ENCODE data around the gene TSC22D3.
A peak's percentile ranks its signal among the peaks of the same experiment; 100 is the strongest.
"Not testable (repeated sequence)": the region's sequence is repeated elsewhere in the genome, so short reads cannot be mapped to it uniquely, and the experiment has no call there.

TSC22D3 gene

DNA sequence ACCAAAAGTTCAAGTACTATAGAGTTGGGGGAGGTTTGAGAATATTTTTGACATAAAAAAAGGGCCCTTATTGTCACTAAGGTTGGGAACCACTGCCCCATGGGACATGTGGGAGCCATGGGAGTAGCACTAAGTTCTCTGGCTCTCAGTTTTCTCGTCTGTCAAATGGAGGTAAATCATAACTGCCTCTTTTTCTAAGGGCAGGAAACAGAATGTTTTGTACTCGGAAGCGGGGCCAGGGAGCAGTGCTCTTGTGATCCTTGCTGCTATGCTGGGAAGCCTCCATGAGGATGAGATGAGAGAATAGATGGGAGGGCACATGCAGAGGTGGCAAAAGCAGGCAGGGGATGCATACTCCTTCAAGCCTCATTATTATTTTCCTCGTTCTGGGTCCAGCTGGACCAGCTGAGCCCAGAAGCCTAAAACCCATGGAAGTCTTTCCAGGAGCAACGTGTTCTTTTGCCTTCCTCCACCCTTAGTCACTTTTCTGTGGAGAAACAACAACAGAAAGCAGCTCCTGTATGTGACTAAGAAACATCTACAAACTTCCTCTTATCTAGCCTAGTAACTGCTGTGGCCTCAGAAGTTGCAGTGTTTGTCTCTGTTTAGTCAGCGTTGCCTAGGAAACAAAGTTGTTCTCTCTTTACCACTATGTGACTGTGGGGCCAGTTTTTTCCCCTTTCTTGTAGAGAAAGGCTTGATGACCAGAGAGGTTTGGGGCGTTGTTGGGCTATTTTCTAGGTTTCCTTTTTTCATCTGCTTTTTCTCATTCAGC lies 64.8 kb downstream of the TSC22D3 start:
- peak; percentile 87 for DNase-seq

DNA sequence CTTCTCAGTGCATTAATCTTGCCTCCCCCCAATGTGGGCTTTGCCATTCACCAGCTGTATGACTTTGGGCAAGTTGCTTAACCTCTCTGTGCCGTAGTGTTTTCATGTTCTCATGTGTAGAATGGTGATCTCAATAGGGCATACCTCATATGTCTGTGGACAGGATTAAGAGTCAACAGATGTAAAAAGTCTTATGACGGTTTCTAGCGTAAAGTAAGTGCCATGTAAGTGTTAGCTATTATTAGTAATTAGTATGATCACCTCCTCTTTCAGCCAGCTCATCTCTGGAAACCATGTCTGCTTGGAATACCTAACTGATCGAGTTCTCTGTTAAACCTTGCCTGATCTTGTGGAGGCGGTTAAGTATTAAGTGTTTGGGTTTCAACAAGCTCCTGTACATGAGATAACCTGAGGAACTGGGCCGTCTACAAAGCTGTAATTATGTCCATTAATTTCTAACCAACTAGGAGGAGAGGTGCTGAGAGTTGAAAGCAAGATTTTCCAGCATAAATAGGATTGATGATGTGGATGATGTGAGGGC lies 66.3 kb downstream of the TSC22D3 start:
- no peak for DNase-seq

GRCh38 chrX:107708762-107709161 lies 66.8 kb downstream of the TSC22D3 start:
- no peak for DNase-seq

DNA sequence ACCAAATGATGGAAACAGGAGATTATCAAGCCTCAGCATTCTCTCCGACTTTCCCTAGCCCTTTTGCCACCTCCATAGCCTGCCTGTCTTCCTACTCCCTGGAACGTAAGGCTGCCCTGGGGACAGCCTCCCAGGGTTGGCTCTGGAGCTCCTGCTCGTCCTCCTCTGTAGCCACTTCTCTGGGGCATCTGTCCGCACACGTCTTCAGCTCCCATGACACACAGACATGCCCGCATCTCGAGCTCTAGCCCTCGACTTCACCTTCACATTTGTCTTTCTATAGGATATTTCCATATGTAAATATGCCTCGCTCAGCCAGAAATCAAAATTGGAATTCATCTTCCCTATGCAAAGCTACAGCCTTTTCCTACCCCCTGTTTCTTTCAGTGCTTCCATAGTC lies 67.7 kb downstream of the TSC22D3 start:
- no peak for DNase-seq

DNA sequence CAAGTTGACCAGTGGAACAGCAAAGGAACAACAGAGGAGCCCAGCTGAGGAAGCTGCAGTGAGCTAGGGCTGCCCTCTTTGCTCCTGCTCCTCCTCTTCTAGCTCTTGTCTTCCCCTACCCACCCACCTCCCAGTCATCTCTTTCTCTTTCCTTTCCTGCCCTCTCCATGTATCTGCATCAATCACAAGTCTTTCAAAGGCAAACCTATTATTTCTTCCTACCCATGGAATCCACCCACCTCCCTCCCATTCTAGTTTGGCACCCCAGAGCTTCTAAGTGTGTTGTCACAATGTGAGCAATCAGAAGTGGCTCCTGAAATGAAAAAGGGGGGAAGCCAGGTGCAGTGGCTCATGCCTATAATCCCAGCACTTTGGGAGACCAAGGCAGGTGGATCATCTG lies 69.3 kb downstream of the TSC22D3 start:
- no peak for DNase-seq

DNA sequence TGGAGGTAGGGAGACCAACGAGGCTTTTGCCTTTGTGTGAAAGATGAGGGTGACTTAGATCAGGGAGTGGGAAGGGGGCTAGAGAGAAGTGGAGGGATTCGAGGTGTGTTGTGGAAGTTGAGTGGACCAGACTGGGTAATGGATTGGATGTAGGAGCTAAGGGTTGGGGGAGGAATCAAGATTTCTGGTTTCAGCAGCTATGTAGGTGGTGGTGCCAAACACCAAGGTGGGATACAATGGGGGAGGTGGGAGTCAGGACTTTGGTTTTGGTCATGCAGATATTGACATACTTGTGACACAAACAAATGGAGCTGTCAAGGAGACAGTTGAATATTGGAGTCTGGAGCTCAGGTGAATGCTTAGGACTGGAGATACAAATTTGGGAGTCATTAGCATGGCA lies 71.0 kb downstream of the TSC22D3 start:
- DNase-seq, result no peak

GRCh38 chrX:107704181-107704580 lies 71.4 kb downstream of the TSC22D3 start:
- no peak for DNase-seq

DNA sequence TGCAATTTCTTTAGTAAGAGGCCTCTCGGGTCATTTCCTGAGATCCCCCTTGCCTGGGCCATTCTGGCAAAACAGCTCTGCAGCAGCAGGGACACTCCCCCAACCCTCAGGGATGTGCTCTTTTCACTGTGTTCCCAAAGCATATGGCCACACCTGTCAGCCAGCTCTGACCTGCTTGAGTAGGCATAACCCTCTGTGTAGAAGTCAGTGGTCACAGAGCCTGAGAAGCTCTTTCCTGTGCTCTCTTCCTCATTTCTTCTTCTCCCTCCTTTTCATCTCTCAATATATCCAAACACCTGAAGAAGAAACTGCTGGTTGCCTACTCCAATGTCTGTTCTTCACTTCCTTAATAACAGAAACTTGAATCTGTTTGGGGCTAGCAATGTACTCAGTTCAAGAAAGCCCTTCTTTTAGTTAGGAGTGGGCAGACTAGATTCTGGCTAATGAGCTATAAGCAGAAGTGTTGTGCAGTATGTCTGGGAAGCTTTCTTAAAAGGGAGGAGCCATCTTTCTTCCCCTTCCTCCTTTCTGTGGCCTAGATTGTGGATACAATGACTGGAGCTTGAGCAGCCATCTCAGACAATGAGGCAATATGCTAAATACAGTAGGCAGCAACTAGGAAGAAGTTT lies 74.0 kb downstream of the TSC22D3 start:
- DNase-seq, result no peak

DNA sequence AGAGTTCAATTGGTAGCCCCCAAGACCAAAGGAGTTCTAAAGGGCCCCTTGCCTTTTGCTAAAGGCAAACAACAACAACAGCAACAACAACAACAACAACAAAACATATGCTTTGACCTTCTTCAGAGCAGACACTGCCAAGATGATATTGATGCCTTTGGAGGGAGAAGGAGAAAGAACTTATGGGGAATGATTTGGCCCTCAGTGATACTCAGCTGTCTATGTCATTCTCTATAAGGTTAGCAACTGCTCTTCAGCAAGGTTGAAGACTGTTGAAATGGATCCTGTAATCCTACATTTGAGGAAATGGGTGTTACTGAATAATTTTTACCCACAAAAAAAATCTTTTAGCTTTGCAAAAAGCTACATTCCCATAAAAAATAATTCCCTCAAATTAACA lies 74.8 kb downstream of the TSC22D3 start:
- no peak for DNase-seq

GRCh38 chrX:107700317-107700774 lies 75.2 kb downstream of the TSC22D3 start:
- no peak for DNase-seq

- DNase-seq, result no peak
These were observed 76.0 kb downstream of the TSC22D3 start for GRCh38 chrX:107699616-107700015.

GRCh38 chrX:107691024-107691448 lies 84.6 kb downstream of the TSC22D3 start:
- DNase-seq, result no peak

DNA sequence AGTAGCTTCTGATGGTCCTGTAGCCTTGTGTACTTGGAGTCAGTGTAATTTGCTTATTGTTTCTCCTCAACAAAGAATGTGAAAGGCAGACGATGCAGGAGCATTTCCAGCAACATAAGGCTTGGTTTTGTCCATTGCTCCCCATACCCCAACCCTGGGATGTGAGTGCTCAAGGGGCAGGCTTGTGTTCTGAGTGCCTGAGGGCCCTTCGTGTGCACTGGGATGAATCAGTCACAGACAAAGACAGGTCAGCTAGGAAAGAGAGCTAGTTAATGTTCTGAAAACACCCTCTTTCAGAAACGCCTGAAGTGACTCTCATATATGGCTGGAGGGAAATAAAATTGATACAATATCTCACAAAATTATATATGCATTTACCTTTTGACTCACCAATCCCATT lies 88.1 kb downstream of the TSC22D3 start:
- DNase-seq, result no peak

DNA sequence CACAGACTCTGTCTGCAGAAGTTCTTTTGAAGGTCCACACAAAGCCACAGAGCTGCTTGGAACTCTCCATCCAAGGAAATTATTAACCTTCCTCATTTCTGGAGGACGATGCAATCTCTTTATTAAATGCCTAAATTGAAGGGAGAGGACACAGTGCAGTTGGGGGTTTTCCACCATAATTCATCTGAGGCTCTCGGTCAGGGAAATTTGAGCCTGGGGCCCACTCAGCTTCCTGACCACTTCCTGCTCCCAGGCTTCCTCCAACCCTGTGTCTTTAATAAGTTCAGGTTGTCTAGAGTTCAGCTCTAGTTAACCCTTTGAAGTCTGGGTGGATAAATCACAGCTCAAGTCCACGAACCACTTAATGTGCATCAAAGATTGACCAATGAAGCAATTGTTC lies 88.8 kb downstream of the TSC22D3 start:
- DNase-seq, result no peak

DNA sequence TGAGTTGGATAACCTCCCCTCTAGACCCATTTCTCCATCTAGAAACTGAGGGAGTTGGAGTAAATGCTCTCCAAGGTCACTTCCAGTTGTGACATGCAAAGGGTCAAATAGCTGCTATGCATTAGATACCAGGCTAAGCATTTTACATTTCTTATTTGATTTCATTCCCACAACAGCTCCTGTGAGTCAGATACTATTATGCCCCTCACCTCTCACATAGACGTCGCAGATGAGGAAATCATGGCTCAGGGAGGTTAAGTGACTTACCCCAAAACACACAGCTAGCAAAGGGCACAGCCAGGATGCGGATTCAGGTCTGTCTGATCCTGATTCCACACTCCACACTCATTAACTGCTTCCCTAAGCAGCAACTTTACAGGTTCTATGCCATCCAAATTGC lies 89.6 kb downstream of the TSC22D3 start:
- no peak for DNase-seq

DNA sequence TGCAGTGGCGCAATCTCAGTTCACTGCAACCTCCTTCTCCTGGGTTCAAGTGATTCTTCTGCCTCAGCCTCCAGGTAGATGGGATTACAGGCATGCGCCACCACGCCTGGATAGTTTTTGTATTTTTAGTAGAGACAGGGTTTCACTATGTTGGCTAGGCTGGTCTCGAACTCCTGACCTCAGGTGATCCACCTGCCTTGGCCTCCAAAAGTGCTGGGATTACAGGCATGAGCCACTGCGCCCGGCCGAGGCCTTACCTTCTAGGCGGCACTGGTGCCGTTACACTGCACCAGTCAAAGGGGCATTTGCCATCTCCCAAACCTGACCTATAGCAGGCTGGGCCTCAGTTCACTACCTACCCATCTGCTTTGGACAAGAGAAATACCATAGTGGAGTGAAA lies 90.0 kb downstream of the TSC22D3 start:
- not testable (repeated sequence) for DNase-seq

GRCh38 chrX:107684956-107685385 lies 90.6 kb downstream of the TSC22D3 start:
- peak; percentile 45 for DNase-seq

DNA sequence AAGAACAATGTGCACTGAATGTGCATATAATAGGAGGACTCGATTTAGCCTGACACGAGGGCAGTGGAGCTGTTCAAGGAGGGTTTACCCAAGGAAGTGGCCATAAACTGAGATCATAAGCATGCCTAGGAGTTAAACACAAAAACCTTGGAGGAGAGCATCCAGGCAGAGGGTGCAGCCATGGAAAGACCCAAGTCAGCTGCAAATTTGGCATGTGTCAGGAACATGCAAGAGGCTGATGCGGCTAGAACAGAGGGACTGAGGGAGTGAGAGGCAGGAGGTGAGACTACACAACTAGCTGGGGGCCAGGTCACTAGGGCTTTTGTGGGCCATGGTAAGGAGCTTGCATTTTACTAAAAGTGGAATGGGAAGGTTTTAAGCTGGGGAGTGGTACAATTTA lies 91.7 kb downstream of the TSC22D3 start:
- no peak for DNase-seq

- DNase-seq, result no peak
These were observed 92.3 kb downstream of the TSC22D3 start for GRCh38 chrX:107683124-107683895.

- no peak for DNase-seq
These were observed 93.3 kb downstream of the TSC22D3 start for GRCh38 chrX:107682256-107682655.

DNA sequence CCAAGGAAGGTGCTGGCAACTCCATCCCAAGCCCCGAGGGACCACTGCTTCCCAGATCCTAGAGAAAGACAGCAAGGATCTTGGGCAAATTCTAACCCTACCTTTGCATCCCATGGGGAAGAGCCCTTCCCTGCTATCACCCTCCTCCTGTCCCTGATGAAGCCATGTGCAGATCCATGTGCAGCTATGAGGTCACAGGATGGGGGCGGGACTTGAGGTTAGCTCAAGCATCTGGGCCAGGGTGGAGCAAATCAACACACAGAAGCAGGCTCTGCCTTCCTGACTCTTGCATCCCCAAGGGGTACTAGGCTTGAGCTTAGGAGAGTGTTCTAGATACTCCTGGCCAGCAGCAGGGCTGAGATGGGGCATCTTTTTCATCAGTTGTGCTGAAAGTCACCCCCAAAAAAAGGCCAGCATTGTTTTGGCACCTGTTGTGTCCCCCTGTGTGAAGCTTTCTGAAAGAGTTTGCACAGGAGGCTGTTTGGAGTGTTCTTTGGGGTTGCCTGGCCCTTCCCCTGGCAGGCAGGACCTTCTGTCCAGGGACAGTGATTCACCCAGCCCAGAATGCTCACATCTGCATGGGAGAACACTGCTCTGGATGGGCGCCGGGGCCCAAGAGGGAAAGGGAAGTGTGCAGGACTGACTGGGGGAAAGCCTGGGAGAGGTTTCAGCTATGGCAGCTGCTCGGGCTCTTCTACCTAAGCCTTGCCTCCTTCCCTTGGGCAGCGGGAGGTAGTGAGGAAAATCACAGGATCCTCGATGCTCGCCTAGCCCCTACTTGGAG lies 96.4 kb downstream of the TSC22D3 start:
- peak; percentile 72 for DNase-seq

DNA sequence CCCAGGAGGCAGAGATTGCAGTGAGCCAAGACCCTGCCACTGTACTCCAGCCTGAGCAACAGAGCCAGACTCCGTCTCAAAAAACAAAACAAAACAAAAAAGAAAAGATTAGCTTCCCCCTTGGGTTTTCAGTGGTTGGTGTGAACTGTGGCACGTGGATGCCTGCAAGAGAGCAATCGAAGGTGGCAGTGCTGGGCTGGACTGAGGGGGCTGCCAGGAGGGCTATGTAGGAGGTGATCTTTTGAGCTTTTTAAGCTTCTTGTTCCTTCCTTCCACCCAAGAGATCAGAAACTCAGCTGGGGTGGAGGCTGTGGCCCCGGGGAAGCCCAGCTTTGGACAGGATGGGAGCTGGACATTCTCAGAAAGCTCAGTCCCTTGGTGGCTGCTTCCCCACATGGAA lies 97.7 kb downstream of the TSC22D3 start:
- DNase-seq, result no peak

DNA sequence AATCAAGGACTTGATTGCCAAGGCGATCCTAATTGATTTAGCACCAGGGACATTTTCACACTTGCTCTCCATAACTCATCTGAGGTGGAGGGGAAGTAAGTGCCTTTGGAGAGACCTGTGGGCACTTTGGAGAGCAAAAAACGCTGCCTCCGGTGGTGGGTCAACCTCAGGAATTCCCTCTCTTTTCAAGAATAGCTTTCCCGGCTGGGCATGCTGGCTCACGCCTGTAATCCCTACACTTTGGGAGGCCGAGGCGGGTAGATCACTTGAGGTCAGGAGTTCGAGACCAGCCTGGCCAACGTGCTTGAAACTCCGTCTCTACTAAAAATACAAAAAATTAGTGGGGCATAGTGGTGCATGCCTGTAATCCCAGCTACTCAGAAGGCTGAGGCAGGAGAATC lies 98.1 kb downstream of the TSC22D3 start:
- no peak for DNase-seq
